Activated CD8-positive, alpha-beta memory T cell treated with anti-CD3 and anti-CD28 coated beads, Interleukin-2, amount 10 ng/mL, durations not matched to agents 7 days and 5 days (primary cell): ENCODE measurements around the gene TRIM32. TPM values are rescaled to one million over a fixed set of nuclear protein-coding genes. Genes with fewer than 3 reads are reported as not detected.

Experiments
- ATAC-seq: fragments of 150-1000 bp; cut with Tn5 transposase; one replicate; pipeline ENCODE4 v1.10.0; 2021; ENCODE audit warnings: moderate library complexity
- CTCF ChIA-PET: fragments of 350-600 bp; sonication (Branson Sonifier 250); formaldehyde crosslinking; loops from one replicate; lab custom pipeline; 2021; ENCODE audit warnings: antibody characterized with exemption; lab: Charles Lee
- DNase-seq: peaks from one replicate; pipeline ENCODE4 v3.0.0-alpha.2; 2020
- H3K27ac Mint-ChIP-seq: one replicate; pipeline ENCODE4 v1.8.0; 2021; ENCODE audit warnings: mild to moderate bottlenecking, mixed read lengths
- H3K27me3 Mint-ChIP-seq: one replicate; pipeline ENCODE4 v1.8.0; 2021; ENCODE audit warnings: mixed read lengths
- H3K36me3 Mint-ChIP-seq: one replicate; pipeline ENCODE4 v1.8.0; 2021; ENCODE audit warnings: mild to moderate bottlenecking, mixed read lengths
- H3K4me1 Mint-ChIP-seq: one replicate; pipeline ENCODE4 v1.8.0; 2021; ENCODE audit warnings: mixed read lengths
- H3K4me3 Mint-ChIP-seq: one replicate; pipeline ENCODE4 v1.8.0; 2021; ENCODE audit warnings: mild to moderate bottlenecking, moderate library complexity, mixed read lengths
- H3K9me3 Mint-ChIP-seq: one replicate; pipeline ENCODE4 v1.8.0; 2022; ENCODE audit warnings: low read depth, mixed read lengths
- total RNA-seq, 2 experiments: library from RNA; stranded (reverse); gene quantifications; one replicate each; pipeline ENCODE4 v1.2.3, GENCODE V29; 2021

The TRIM32 gene
- 10 to 100 TPM; 14.0 to 19.8 TPM for total RNA-seq

DNA sequence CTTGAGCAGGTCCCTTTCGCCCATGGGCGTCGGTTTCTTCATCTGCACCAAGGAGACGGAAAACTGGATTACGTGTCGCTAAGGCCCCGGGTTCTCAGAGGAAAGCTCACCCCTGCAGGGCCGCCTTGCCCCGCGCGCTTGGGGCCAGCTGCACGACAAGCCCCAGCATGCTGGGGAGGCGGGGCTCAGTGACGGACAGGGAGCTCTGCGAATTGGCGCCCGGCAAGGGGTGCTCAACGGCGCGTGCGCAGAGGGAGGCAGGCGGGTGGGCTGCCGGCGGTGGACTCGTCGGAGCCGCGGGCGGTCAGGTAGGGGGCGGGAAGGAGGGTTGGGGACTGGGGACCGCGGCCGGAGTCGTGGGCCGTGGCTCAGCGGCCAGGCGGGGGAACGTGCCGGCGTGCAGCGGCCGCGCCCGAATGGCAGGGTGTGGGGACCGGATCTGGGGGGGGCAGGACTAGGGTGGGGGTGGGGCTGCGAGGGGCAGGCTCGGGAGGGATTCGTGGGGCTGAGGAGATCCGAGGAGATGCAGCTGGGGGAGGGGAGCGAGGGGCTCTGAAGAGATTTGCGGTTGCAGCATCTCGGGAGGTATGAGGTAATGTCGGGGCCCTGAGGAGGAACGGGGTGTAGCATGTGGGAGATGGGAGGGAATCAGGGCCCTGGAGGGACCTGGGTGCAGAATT lies at the start of gene TRIM32:
Gene TRIM32 (plus strand): TSS at position 232 of the 680 bp plus-strand sequence. CDS start 10,438 bp downstream, outside the sequence.
- Mint-ChIP-seq H3K36me3 (peaks cover 5% of the 10 kb centered on the region), H3K9me3 (peaks cover 2% of the 10 kb centered on the region), H3K27ac (peak within 1 kb of the TSS; percentile 87), H3K4me1 (peaks cover 41% of the 10 kb centered on the region), H3K4me3 (peak within 1 kb of the TSS; percentile 91), H3K27me3 (no peaks in the 10 kb centered on the region)
- DNase-seq (peak; percentile 94), ATAC-seq (peak; percentile 99)
- CTCF ChIA-PET, result interaction anchor here (0.7 kb wide), 1 partner anchor 1314 kb away, joined by 3 read pairs; no protein-coding TSS in a partner anchor

GRCh38 chr9:116639251-116639741 lies 47.8 kb upstream of the TRIM32 start:
- Mint-ChIP-seq H3K36me3 (no peaks in the 10 kb centered on the region), H3K4me1 (no peaks in the 10 kb centered on the region), H3K9me3 (no peaks in the 10 kb centered on the region), H3K27ac (no peak overlapping the region), H3K27me3 (no peaks in the 10 kb centered on the region), H3K4me3 (no peak overlapping the region)
- no peak for ATAC-seq
- no peak for DNase-seq
- CTCF ChIA-PET, result no interaction called here

DNA sequence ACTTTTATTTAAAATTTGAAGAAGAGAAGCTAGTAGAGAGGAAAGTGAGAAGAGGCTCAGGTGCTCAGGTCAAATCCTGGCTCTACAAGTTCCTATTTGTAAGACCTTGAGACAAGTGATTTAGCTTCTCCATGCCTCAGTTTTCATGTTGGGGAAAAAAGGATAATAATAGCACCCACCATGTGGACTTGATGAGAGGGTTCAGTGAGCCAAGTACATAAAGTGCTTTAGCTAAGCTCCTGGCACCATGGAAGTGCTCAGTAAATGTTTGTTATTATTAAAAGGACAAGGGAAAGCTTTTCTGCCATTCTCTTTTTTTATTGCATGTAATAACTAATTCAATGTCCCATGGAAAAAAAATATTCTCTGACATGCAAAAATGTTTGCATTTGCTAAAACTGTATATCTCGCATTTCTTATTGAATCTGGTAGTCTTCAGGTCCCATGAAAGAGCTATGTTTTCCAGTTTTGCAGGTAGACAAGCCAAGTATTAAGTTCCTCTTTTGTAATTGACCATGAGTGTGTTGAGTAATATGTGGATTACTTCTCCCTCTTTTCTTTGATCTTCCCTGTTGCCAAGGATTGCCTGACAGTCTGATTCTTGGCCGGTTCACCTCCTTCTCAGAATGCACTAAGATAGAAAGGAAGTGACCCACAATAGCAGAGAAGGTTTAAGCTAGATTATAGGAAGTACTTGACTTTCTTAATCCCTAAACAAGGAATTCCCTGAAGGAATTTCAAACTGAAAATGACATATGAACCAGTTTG lies 45.6 kb upstream of the TRIM32 start:
- CTCF ChIA-PET, result no interaction called here
- Mint-ChIP-seq H3K4me1 (no peaks in the 10 kb centered on the region), H3K4me3 (no peak overlapping the region), H3K9me3 (no peaks in the 10 kb centered on the region), H3K27me3 (no peaks in the 10 kb centered on the region), H3K36me3 (no peaks in the 10 kb centered on the region), H3K27ac (no peak overlapping the region)
- DNase-seq, result no peak
- no peak for ATAC-seq

DNA sequence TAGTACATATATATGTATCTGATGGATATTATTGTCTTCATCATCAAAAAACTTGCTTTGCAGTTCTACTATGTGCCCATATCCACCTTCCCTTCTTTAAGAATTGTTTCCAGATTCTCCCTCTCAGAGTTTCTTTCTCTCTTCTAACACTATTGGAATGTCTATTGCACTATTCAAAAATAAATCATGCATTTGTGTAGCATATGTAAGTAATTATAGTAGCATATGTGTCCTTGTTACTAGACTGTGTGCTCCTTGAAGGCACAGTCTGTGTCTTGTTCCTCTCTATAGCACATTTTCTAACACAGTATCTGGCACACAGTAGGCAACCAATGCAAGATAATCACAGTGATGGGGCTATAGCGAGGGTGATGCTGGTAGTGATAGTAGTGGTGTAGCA lies 43.4 kb upstream of the TRIM32 start:
- Mint-ChIP-seq H3K36me3 (no peaks in the 10 kb centered on the region), H3K27ac (no peak overlapping the region), H3K4me1 (no peaks in the 10 kb centered on the region), H3K27me3 (no peaks in the 10 kb centered on the region), H3K4me3 (no peak overlapping the region), H3K9me3 (no peaks in the 10 kb centered on the region)
- CTCF ChIA-PET, result no interaction called here
- DNase-seq (no peak), ATAC-seq (no peak)

DNA sequence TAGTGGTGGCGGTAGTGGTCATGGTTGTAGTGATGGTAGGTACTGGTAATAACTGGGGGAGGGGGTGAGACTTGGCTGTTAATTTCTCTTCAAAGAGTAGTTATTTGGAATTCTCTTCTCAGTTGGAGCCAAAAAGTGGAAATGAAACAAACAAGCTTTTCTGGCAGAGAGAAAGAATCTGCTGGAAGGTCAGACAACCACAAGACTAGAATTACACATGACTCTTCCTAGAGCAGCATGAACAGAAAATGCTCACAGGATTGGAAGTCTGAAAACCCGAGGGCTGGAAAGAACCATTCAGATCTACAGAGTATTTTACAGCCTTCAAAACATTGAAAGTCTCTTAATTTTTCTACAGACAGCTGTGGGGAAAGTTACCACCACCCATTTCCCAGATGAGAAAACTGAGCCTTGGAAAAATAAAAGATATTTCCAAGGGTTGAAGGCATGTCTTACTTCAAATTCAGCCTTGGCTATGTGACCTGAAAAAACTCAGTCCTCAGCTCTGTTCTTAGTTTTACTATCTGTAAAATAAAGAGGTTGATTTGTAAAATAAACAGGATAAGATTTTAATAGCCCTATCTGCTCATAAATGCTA lies 42.9 kb upstream of the TRIM32 start:
- H3K36me3 Mint-ChIP-seq, result no peaks in the 10 kb centered on the region
- H3K4me1 Mint-ChIP-seq, result no peaks in the 10 kb centered on the region
- no peaks in the 10 kb centered on the region for H3K27me3 Mint-ChIP-seq
- no peak overlapping the region for H3K27ac Mint-ChIP-seq
- H3K9me3 Mint-ChIP-seq, result no peaks in the 10 kb centered on the region
- CTCF ChIA-PET, result no interaction called here
- ATAC-seq (no peak), DNase-seq (no peak)
- H3K4me3 Mint-ChIP-seq, result no peak overlapping the region

DNA sequence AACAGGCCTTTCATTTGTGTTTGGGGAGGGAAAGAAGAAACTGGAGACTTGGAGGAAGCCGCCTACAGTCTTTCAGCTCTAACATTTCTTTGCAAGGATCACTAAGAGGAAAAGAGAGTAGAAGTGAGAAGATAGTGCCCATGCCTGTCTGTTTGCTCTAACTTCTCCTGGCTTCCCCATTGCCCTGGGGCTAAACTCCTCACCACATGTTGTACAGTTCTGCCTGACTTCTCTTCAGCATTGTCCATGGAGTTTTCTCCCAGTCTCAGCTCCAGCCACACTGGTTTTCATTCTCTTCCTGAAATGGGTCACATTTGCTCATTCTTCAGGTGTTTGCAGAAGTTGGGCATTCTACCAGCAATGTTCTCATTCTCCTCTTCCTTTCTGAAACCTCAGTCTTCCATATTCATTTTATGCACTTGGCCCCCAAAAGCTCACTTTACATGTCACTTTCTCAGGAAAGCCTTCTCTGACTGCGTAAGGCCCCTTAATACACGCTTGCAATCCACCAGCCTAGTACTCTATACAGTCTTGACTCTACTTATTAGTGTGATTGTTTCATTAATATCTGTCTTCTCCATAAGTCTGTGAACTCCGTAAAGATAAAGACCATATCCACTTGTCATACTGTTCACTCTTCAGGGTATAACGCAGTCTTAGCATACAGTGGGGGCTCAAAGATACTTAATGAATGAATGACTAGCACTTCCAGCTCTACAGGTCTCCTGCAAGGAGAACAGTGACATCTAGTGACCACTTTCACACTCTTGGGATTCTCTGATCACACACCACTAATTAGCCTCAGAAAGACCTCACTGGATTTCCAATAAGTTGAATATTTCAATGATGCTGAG lies 40.2 kb upstream of the TRIM32 start:
- Mint-ChIP-seq H3K9me3 (no peaks in the 10 kb centered on the region), H3K27ac (no peak overlapping the region), H3K4me1 (no peaks in the 10 kb centered on the region), H3K4me3 (no peak overlapping the region), H3K27me3 (no peaks in the 10 kb centered on the region), H3K36me3 (no peaks in the 10 kb centered on the region)
- no peak for DNase-seq
- CTCF ChIA-PET, result interaction anchor here (1.0 to 2.0 kb wide), 2 partner anchors 56 to 1054 kb away, joined by 3 to 4 read pairs; no protein-coding TSS in a partner anchor
- ATAC-seq, result no peak

- Mint-ChIP-seq H3K4me1 (no peaks in the 10 kb centered on the region), H3K9me3 (no peaks in the 10 kb centered on the region), H3K27me3 (no peaks in the 10 kb centered on the region), H3K36me3 (no peaks in the 10 kb centered on the region), H3K4me3 (no peak overlapping the region), H3K27ac (no peak overlapping the region)
- ATAC-seq, result no peak
- CTCF ChIA-PET, result interaction anchor here (1.0 to 2.0 kb wide), 2 partner anchors 57 to 1054 kb away, joined by 3 to 4 read pairs; no protein-coding TSS in a partner anchor
- DNase-seq, result no peak
These were observed 39.6 kb upstream of the TRIM32 start for GRCh38 chr9:116647515-116647809.

DNA sequence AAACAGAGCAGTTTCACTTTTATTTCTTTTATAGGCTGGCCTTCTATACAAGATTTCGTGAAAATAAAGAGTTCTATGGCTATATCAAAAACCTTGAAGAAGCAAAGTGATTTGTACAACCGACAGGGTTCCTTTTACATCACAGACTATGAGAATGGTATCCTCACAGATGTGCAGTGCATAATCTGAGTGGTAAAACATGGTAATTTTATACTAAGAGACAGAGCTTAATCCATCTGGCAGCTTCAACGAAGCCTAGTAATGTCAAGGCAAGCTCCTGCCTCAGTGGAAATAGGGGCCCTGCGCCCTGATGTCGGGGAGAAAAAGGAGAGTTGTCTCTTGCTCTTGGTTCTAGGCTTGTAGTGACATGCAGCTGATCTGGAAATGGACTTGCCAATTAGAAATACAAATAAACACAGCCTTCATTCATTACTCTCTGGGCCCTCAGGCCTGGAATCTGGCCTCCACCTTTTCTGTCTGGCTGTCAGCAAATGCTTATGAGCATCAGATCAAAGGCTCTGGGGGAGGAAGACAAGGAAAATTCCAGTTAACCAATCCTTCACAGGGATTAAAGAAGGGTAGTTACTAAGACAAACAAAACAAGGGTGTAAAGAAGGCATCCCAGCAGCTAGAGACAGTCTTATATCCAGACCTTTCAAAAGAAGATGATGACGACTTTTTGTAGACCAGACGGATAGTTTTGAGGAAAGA lies 33.6 kb upstream of the TRIM32 start:
- H3K4me3 Mint-ChIP-seq, result no peak overlapping the region
- H3K4me1 Mint-ChIP-seq, result no peaks in the 10 kb centered on the region
- CTCF ChIA-PET, result interaction anchor here (1.1 kb wide), 1 partner anchor 1060 kb away, joined by 3 read pairs; no protein-coding TSS in a partner anchor
- H3K9me3 Mint-ChIP-seq, result no peaks in the 10 kb centered on the region
- H3K27ac Mint-ChIP-seq, result no peak overlapping the region
- no peak for DNase-seq
- no peaks in the 10 kb centered on the region for H3K36me3 Mint-ChIP-seq
- H3K27me3 Mint-ChIP-seq, result no peaks in the 10 kb centered on the region
- ATAC-seq, result no peak

- Mint-ChIP-seq H3K27me3 (no peaks in the 10 kb centered on the region), H3K27ac (no peak overlapping the region), H3K36me3 (no peaks in the 10 kb centered on the region), H3K9me3 (no peaks in the 10 kb centered on the region), H3K4me3 (no peak overlapping the region), H3K4me1 (no peaks in the 10 kb centered on the region)
- CTCF ChIA-PET, result interaction anchor here (1.1 kb wide), 1 partner anchor 1060 kb away, joined by 3 read pairs; no protein-coding TSS in a partner anchor
- no peak for ATAC-seq
- no peak for DNase-seq
These were observed 33.1 kb upstream of the TRIM32 start for GRCh38 chr9:116654059-116654355.

- DNase-seq (no peak), ATAC-seq (no peak)
- no peaks in the 10 kb centered on the region for H3K27me3 Mint-ChIP-seq
- H3K36me3 Mint-ChIP-seq, result no peaks in the 10 kb centered on the region
- H3K4me1 Mint-ChIP-seq, result no peaks in the 10 kb centered on the region
- CTCF ChIA-PET, result no interaction called here
- H3K27ac Mint-ChIP-seq, result no peak overlapping the region
- H3K4me3 Mint-ChIP-seq, result no peak overlapping the region
- no peaks in the 10 kb centered on the region for H3K9me3 Mint-ChIP-seq
These were observed 30.6 kb upstream of the TRIM32 start for GRCh38 chr9:116656501-116656971.

- Mint-ChIP-seq H3K9me3 (no peaks in the 10 kb centered on the region), H3K27me3 (no peaks in the 10 kb centered on the region), H3K27ac (no peak overlapping the region), H3K4me1 (no peaks in the 10 kb centered on the region), H3K36me3 (no peaks in the 10 kb centered on the region), H3K4me3 (no peak overlapping the region)
- DNase-seq (no peak), ATAC-seq (no peak)
- CTCF ChIA-PET, result no interaction called here
These were observed 30.1 kb upstream of the TRIM32 start for GRCh38 chr9:116656977-116657376.

GRCh38 chr9:116658265-116658664 lies 28.8 kb upstream of the TRIM32 start:
- Mint-ChIP-seq H3K4me3 (no peak overlapping the region), H3K4me1 (no peaks in the 10 kb centered on the region), H3K36me3 (no peaks in the 10 kb centered on the region), H3K27ac (no peak overlapping the region), H3K27me3 (no peaks in the 10 kb centered on the region), H3K9me3 (no peaks in the 10 kb centered on the region)
- ATAC-seq (no peak), DNase-seq (no peak)
- CTCF ChIA-PET, result no interaction called here
